Placental pericyte (primary cell): ENCODE data around the gene PLEKHG3. TPM values are rescaled to one million over a fixed set of nuclear protein-coding genes. Genes with fewer than 3 reads are reported as not detected.

ENCODE experiments used
- total RNA-seq: library from RNA; depleted of rRNA; stranded (reverse); fragments of >200 nt; gene quantifications from 2 replicates; pipeline ENCODE4 v1.2.3, GENCODE V29; 2012

The PLEKHG3 gene
- 3.1 and 11.2 TPM in 2 replicates for total RNA-seq

DNA sequence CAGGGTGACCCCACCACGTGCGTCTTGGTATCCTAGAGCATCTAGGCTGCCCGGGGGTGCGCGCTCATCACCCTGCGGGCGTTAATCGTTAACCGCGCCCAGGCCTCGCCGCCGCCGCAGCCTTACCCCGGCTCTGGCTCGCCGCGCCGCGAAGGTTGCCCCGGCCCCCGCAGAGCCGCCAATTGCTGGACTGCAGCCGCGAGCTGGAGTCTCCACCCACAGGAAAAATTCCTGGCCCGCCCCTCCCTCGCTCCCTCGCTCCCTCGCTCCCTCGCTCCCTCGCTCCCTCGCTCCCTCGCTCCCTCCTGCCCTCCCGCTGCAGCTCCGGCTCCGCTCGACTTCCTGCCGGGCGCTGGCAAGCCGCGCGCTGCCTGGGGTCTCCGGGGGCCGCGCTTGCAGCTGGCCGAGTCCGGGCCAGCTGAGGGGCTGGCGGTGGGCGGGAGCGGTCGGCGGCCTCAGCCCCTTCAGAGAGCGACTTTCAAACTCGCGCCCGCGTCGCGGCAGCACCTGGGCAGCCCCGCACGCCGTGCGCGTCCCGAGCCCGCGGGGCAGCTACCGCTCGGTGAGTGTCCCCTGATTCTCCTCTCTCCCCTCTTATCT is at the start of gene PLEKHG3:
PLEKHG3 (plus strand) TSS at position 282 of the 600 bp plus-strand sequence. CDS start 23,208 bp downstream, outside the sequence.

Other genes starting within 250 kb of the PLEKHG3 start
- 0.86 and 1.1 TPM in 2 replicates for gene AKAP5, start 238.9 kb upstream of the PLEKHG3 start, total RNA-seq
- 7.2 and 7.9 TPM in 2 replicates for gene ZBTB25, start 200.6 kb upstream of the PLEKHG3 start, total RNA-seq
- gene ZBTB1, start 199.7 kb upstream of the PLEKHG3 start, total RNA-seq = 32.4 and 50.4 TPM in 2 replicates
- gene HSPA2, start 163.7 kb upstream of the PLEKHG3 start, total RNA-seq = 19.2 and 21.4 TPM in 2 replicates
- 0.43 and 1.1 TPM in 2 replicates for gene PPP1R36, start 154.5 kb upstream of the PLEKHG3 start, total RNA-seq
- gene SPTB, start 175.5 kb downstream of the PLEKHG3 start, total RNA-seq = 0.22 and 0.57 TPM in 2 replicates
- gene CHURC1, start 210.0 kb downstream of the PLEKHG3 start, total RNA-seq = 26.6 and 45.1 TPM in 2 replicates
- gene GPX2, start 238.3 kb downstream of the PLEKHG3 start, total RNA-seq = not detected in 2 replicates